ENCODE data around the gene PEF1.

DNA sequence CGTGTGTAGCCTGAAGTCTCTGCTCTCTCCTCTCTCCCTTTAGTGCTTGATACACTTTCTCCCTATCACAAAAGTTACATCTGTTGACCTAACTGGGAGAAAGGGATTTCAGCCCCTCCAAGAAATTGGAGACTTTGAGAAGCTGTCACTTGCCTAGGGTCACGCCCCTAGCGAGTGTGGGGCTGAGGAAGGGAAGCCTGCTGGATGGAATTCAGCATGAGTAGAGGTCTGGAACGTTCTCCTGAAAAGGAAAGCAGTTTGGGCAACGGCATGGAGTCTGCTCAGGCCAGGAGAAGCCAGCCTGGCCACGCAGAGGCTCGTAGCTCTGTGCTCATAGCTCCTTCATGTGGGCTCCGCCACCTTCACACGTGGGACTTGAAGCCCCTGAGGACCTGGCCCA is 36.7 kb upstream of the PEF1 start:
- TF ChIP-seq, protein P1, sequence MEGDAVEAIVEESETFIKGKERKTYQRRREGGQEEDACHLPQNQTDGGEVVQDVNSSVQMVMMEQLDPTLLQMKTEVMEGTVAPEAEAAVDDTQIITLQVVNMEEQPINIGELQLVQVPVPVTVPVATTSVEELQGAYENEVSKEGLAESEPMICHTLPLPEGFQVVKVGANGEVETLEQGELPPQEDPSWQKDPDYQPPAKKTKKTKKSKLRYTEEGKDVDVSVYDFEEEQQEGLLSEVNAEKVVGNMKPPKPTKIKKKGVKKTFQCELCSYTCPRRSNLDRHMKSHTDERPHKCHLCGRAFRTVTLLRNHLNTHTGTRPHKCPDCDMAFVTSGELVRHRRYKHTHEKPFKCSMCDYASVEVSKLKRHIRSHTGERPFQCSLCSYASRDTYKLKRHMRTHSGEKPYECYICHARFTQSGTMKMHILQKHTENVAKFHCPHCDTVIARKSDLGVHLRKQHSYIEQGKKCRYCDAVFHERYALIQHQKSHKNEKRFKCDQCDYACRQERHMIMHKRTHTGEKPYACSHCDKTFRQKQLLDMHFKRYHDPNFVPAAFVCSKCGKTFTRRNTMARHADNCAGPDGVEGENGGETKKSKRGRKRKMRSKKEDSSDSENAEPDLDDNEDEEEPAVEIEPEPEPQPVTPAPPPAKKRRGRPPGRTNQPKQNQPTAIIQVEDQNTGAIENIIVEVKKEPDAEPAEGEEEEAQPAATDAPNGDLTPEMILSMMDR (IDR thresholded peaks at IDR 0.05; ENCODE audit: insufficient read depth, low read depth, low read length), result no peak
- no peak for TF ChIP-seq EZH2 (IDR thresholded peaks at IDR 0.05; ENCODE audit: insufficient read depth, low read length)
